ENCODE results near the gene PPP2R3B.

- TF ChIP-seq CTCF (IDR thresholded peaks at IDR 0.05), result no peak
- TF ChIP-seq ZFX (IDR thresholded peaks at IDR 0.05; ENCODE audit: borderline replicate concordance), result no peak
These were observed 25.2 kb downstream of the PPP2R3B start for GRCh38 chrX:361231-362145.

Data from 22Rv1 (cell line).